Measurements from ENCODE around the gene CGGBP1. TPM values are rescaled to one million over a fixed set of nuclear protein-coding genes. Genes with fewer than 3 reads are reported as not detected.

Gene CGGBP1
- total RNA-seq, 3 donors from 2014 or later, result 47.8 to 78.1 (median 60.3) TPM

DNA sequence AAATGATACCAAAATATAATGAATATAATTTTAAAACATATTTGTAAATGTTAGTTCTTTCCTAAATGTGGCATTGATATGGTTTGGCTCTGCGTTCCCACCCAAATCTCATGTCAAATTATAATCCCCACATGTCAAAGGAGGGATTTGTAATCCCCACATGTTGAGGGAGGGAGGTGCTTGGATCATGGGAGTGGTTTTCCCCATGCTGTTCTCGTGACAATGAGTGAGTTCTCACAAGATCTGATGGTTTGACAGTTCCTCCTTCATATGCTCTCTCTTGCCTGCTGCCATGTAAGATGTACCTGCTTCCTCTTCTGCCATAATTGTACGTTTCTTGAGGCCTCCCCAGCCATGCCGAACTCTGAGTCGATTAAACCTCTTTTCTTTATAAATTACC is 12.0 kb downstream of the CGGBP1 start:
- TF ChIP-seq, protein P1, sequence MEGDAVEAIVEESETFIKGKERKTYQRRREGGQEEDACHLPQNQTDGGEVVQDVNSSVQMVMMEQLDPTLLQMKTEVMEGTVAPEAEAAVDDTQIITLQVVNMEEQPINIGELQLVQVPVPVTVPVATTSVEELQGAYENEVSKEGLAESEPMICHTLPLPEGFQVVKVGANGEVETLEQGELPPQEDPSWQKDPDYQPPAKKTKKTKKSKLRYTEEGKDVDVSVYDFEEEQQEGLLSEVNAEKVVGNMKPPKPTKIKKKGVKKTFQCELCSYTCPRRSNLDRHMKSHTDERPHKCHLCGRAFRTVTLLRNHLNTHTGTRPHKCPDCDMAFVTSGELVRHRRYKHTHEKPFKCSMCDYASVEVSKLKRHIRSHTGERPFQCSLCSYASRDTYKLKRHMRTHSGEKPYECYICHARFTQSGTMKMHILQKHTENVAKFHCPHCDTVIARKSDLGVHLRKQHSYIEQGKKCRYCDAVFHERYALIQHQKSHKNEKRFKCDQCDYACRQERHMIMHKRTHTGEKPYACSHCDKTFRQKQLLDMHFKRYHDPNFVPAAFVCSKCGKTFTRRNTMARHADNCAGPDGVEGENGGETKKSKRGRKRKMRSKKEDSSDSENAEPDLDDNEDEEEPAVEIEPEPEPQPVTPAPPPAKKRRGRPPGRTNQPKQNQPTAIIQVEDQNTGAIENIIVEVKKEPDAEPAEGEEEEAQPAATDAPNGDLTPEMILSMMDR (IDR thresholded peaks at IDR 0.05), result no peak
- intact Hi-C loops (cut with DNase I, micrococcal nuclease), result no loop called here
- Histone ChIP-seq H3K4me1 (ENCODE audit: low read depth) (no peaks in the 10 kb centered on the region), H3K9me3 (no peaks in the 10 kb centered on the region), H3K36me3 (ENCODE audit: low read depth) (no peaks in the 10 kb centered on the region), H3K4me3 (no peak overlapping the region)
- DNase-seq (no peak), ATAC-seq (no peak)

DNA sequence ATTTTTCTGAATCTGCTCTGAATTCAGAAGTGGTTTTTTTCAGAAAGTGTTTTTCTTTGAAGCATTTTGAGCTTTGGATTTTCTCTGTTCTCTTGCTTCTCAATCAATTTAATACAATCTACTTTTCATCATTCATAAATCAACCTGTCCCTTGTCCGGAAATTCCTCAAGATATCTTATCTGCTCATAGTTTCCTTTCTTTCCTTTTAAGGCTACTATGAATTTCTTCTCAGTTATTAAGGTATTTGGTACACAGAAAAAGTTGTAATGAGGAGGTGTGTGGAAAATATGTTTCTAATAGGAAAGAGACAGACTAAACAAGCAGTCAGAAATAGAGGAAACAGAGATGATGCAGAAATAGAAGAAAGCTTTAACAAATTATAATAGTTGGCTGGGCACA is 14.4 kb downstream of the CGGBP1 start:
- TF ChIP-seq, protein P1 (IDR thresholded peaks at IDR 0.05), result no peak
- ATAC-seq (no peak), DNase-seq (no peak)
- Histone ChIP-seq H3K4me1 (ENCODE audit: low read depth) (no peaks in the 10 kb centered on the region), H3K4me3 (no peak overlapping the region), H3K9me3 (no peaks in the 10 kb centered on the region), H3K36me3 (ENCODE audit: low read depth) (no peaks in the 10 kb centered on the region)
- intact Hi-C loops (cut with DNase I, micrococcal nuclease), result no loop called here

DNA sequence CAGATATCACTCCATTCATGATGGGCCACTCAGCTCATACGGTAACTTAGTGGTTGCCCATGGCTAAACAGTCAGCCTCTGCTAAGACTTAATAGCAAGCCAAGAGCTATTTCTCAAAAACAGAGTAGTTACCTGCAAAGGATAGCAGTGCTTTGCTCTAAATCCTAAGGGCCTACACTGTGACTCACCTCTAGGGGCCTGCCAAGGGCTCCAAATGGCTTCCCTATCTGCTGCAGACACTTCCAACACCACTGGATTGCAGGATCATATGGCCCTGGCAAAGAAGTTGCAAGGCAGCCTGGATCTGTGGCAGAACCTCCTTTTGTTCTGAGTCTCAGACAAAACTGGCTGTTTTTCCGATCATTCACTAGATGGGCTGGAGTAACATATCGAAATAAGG is 17.8 kb downstream of the CGGBP1 start:
- intact Hi-C loops (cut with DNase I, micrococcal nuclease), result no loop called here
- Histone ChIP-seq H3K9me3 (no peaks in the 10 kb centered on the region), H3K36me3 (ENCODE audit: low read depth) (no peaks in the 10 kb centered on the region), H3K4me1 (ENCODE audit: low read depth) (no peaks in the 10 kb centered on the region), H3K4me3 (no peak overlapping the region)
- no peak for DNase-seq
- no peak for ATAC-seq
- TF ChIP-seq, protein P1 (IDR thresholded peaks at IDR 0.05), result no peak

DNA sequence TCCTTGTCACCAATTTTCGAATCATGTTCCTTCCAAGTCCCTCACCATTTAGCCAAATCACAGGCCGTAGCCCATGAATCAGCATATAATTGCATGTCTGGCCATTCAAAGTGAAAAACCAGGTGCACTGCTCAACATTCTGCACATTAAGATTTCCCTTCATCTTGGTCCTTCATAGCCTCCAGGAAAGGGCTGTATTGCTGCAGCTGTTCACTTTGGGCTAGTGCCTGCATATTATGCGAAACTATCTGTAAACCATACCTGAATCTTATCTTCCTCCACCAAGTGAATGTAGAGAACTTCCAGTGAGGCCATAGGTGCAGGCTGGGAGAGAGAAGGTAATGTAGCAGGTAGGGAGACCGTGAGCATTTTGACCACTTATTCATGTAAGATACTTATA is 18.3 kb downstream of the CGGBP1 start:
- TF ChIP-seq, protein P1 (IDR thresholded peaks at IDR 0.05), result no peak
- intact Hi-C loops (cut with DNase I, micrococcal nuclease), result no loop called here

DNA sequence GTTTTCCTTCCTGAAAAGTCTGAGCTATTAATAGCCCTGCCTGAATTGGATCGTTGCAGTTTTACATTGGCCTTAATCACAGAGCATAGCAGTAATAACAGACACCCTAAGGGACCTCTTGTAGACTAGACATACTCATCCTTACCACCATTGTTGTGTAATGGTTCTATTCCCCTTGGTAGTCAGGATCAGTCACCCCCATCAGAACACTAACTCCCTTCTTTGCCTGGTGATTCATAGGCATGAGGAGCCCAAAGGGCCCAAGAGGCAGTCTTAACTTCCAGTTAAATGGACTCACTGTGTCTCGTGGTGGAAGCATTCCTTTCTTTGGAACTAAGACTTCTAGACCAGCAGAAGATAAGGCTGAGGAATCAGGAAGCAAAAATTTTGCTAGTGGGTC is 20.2 kb downstream of the CGGBP1 start:
- no peaks in the 10 kb centered on the region for H3K4me1 ChIP-seq (ENCODE audit: low read depth)
- DNase-seq (no peak), ATAC-seq (no peak)
- H3K4me3 ChIP-seq, result no peak overlapping the region
- no peaks in the 10 kb centered on the region for H3K36me3 ChIP-seq (ENCODE audit: low read depth)
- TF ChIP-seq, protein P1 (IDR thresholded peaks at IDR 0.05), result no peak
- no peaks in the 10 kb centered on the region for H3K9me3 ChIP-seq
- intact Hi-C loops (cut with DNase I, micrococcal nuclease), result no loop called here

More for the DNA sequence above, 18.3 kb downstream of the CGGBP1 start:
- no peaks in the 10 kb centered on the region for H3K36me3 ChIP-seq (ENCODE audit: low read depth)
- no peak overlapping the region for H3K4me3 ChIP-seq
- no peaks in the 10 kb centered on the region for H3K9me3 ChIP-seq
- no peaks in the 10 kb centered on the region for H3K4me1 ChIP-seq (ENCODE audit: low read depth)
- ATAC-seq (no peak), DNase-seq (no peak)

DNA sequence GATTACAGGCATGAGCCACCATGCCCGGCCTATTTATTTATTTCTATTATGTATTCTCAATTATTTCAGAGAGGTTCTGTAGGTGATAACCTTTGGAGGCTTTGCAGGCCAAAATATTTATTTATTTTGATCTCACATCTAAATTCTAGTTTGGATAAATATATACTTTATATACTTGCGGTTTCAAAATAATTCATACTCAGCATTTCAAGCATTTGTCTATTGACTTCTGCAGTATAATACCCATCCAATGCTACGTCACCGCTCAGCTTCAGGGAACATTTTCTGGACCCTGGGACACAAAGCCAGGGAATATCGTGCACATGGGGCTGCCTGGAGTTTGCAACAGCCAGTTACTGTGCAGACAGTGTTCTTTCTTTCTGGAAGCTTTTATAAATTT is 22.6 kb downstream of the CGGBP1 start:
- Histone ChIP-seq H3K36me3 (ENCODE audit: low read depth) (no peaks in the 10 kb centered on the region), H3K4me1 (ENCODE audit: low read depth) (no peaks in the 10 kb centered on the region), H3K9me3 (no peaks in the 10 kb centered on the region), H3K4me3 (no peak overlapping the region)
- TF ChIP-seq, protein P1 (IDR thresholded peaks at IDR 0.05), result no peak
- ATAC-seq, result no peak
- intact Hi-C loops (cut with DNase I, micrococcal nuclease), result no loop called here
- no peak for DNase-seq

All from mucosa of descending colon (tissue), 3 donors.